Measurements from ENCODE around the gene AEN. TPM values are rescaled to one million over a fixed set of nuclear protein-coding genes. Genes with fewer than 3 reads are reported as not detected.
A peak's percentile ranks its signal among the peaks of the same experiment; 100 is the strongest.
"Not testable (repeated sequence)": the region's sequence is repeated elsewhere in the genome, so short reads cannot be mapped to it uniquely, and the experiment has no call there.

Gene AEN
- total RNA-seq, 1 experiment from 2014 or later, result 76.7 TPM

DNA sequence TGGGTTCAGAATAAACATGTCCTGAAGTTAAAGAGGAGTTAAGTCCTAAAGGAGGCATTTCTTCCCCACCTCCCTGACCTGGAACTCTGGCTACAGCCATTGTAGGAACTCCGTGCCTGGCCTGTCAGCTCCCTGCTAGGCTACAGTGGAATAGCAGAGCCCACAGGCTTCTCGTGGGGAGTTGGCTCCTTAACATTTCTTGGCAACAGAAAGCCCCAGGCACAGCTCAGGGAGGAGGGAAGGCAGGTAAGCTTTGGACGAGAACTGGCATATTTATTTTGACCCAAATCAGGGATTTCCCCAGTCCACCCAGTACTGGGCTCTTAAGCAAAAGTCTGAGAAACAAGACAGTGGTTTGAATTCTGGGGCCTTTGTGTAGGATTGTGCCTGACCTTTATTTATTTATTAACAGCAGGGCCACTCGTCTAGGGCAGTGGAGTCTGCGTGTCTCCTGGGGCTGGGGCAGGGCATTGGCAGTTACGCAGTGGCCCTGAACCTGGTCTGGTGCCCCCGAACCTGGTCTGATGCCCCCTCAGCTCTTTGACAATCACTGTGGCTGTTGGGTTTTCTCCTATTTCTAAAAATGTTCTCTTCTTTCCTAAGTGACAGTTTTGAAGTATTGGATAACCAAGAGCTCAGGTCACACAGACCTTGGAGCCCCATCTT lies 9.8 kb downstream of the AEN start:
- DNase-seq (ENCODE audit: extremely low read depth, low read depth), result no peak

DNA sequence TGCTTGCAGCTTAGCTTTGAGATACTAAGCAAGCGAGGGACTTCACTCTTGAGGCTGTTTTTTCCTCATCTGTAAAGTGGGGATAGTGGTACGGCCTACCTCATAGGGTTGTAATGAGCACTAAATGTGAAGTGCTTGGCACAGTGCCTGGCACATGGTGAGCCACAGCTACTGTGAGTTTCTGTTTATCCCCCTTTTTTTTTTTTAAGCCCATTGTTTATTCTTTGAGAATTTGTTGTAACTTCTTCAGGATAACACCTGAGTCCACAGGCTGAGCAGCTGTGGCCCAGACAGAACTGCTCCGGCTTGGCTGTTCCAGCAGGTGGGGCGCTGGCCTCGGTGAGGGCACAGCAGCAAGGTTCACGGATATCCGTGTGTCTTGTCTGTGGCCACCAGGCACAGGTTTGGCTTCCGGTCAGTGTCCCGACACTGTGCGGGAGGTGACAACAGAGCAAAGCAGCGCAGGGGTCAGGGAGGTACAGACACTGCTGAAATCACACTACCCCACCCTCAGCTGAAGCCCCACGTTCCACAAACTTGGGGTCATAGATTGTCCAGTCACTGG lies 10.4 kb downstream of the AEN start:
- DNase-seq (ENCODE audit: extremely low read depth, low read depth), result no peak

- DNase-seq (ENCODE audit: extremely low read depth, low read depth), result not testable (repeated sequence)
These were observed 11.7 kb downstream of the AEN start for GRCh38 chr15:88632797-88633196.

DNA sequence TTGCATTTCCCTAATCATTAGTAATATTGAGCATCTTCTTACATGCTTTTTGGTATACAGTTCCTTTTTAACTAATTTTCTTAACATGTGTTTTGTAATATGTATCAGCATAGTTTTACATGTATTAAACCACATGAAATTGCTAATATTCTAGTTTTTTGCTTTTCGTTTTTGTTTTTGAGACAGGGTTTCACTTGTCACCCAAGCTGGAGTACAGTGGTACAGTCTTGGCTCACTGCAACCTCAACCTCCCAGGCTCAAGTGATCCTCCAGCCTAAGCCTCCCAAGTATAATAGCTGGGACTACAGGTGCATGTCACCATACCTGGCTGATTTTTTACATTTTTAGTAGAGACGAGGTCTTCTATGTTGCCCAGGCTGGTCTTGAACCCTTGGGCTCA lies 13.3 kb downstream of the AEN start:
- DNase-seq (ENCODE audit: extremely low read depth, low read depth), result no peak

- DNase-seq (ENCODE audit: extremely low read depth, low read depth), result no peak
These were observed 14.2 kb downstream of the AEN start for GRCh38 chr15:88635318-88635717.

DNA sequence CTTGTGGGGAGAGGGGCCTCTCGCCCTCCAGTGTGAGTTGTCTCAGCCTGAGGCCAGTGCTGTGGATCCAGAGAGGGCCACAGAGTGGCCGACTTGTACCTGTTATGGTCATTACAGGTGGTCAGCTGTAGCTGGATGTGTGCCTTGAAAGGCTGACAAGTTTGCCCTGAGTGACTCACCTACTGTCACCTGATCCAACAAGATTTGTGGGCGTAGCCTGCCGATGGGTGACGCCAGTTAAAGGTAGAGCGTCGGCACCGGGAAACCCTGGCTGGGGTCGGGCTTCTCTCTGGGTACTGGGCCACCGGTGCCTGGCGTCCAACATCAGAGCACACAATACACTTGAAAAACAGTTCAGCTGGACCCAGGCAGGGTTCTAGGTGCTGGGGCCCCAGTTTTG lies 14.9 kb downstream of the AEN start:
- DNase-seq (ENCODE audit: extremely low read depth, low read depth), result peak; percentile 48

DNA sequence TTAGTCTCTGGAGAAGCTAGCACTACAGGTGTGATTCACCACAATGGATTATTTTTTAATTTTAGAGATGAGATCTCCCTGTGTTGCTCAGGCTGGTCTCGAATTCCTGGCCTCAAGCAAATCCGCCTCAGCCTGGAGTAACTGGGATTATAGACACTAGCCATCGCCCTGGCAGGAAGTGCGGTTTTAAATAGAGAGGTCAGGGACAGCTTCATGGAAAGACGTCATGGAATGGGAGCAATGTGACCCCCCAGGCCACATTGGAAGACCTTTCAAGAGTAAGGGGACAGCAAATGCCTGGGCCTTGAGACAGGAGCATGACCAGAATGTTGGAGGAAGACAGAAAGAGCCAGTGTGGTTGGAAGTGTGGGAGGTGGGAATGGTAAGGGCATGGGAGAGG lies 15.5 kb downstream of the AEN start:
- DNase-seq (ENCODE audit: extremely low read depth, low read depth), result no peak

DNA sequence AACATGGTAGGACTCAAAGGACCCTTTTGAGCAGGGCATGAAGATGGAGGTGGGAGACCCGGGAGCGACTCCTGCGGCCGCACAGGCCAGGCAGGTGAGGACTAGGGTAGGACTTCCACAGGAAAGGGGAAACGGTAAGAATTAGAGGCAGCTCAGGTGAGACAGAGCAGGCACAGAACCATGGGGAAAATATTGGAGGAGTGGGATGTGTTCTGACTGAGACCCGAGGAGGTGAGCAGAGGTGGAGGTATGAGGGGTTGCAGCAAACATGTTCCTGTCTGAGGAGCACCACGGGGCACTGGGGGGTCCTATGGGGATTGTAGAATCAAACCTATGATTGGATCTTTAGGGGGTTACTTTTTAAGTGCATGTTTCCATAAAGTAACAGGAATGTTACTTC lies 16.3 kb downstream of the AEN start:
- no peak for DNase-seq (ENCODE audit: extremely low read depth, low read depth)

- peak; percentile 44 for DNase-seq (ENCODE audit: extremely low read depth, low read depth)
These were observed 16.9 kb downstream of the AEN start for GRCh38 chr15:88637841-88638625.

DNA sequence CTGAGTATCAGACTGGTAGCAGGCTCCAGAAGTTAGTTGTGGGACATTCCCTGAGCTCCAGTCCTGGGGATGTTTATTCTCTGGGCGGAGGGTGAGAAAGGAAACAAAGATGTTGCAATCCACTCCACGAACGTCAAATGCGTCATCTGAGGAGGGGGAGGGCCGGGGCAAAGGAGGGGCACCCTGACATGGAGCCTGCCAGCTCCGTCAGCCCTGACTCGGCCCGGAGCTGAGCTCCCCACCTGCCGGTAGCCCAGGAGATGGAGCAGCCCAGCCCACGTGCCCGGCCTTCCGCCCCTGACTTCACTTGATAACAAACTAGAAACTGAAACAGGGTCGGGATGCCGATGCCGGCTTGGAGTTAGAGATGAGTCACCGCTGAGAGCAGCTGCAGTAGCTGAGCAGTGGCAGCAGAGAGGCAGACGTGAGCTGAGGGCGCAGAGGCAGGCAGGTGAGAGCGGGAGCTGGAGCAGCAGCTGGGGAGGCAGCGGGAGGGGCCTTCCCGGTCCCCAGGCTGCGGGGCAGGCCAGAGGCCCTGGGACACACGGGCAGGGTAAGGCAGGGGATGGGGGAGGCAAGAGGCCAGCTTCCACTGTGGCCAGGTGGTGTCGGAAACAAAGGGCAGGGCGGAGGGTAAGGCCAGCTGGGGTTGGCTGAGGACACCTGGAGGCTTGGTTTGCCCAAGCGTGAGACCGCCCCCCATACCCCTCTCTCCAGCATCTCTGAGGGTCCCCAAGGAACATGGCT lies 17.7 kb downstream of the AEN start, which contains the start of gene ISG20:
ISG20 (plus strand) TSS at position 391 of the 747 bp plus-strand sequence; CDS start at position 742, 351 bp downstream.
- peak; percentile 98 for DNase-seq (ENCODE audit: extremely low read depth, low read depth)

DNA sequence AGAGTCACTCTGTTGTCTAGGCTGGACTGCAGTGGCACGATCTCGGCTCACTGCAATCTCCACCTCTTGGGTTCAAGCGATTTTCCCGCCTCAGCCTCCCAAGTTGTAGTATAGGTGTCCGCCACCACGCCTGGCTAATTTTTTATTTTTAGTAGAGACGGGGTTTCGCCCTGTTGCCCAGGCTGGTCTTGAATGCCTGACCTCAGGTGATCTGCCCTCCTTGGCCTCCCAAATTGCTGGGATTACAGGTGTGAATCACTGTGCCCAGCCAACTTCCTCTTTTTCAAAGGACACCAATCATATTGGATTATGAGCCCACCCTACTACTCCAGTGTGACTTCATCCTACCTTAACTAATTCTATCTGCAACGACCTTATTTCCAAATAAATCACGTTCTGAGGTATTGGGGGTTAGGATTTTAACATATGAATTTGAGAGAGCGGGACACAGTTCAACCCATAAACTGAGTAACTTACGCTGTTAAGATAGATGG lies 20.9 kb downstream of the AEN start:
- no peak for DNase-seq (ENCODE audit: extremely low read depth, low read depth)

DNA sequence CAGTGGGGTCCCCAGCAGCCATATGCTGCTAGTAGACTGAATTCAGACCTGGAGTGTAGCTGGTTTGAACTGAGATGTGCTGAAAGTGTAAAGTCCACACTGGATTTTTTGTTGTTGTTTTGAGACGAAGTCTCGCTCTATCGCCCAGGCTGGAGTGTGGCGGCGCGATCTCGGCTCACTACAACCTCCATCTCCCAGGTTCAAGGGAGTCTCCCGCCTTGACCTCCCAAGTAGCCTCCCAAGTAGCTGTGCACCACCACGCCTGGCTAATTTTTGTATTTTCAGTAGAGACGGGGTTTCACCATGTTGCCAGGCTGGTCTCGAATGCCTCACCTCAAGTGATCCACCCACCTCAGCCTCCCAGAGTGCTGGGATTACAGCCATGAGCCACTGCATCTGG lies 21.4 kb downstream of the AEN start:
- DNase-seq (ENCODE audit: extremely low read depth, low read depth), result not testable (repeated sequence)

DNA sequence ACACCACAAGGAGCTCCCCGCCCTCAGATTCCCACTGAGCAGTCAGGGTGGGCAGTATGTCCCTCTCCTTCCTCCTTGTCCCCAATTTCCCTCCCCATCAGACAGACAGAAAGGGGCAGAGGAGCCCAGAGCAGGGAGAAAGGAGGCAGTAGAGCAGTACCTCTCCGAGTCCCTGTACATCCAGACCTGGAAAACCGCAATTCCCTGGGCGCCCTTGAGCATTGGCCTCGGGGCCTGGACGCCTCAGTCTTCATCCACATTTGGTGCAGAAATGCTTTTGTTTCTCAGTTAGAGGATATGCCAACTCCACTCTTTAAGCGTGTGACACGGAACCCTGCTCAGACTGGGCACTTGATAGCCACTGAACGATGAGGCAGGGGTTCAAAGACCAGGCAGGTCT lies 23.6 kb downstream of the AEN start:
- no peak for DNase-seq (ENCODE audit: extremely low read depth, low read depth)

DNA sequence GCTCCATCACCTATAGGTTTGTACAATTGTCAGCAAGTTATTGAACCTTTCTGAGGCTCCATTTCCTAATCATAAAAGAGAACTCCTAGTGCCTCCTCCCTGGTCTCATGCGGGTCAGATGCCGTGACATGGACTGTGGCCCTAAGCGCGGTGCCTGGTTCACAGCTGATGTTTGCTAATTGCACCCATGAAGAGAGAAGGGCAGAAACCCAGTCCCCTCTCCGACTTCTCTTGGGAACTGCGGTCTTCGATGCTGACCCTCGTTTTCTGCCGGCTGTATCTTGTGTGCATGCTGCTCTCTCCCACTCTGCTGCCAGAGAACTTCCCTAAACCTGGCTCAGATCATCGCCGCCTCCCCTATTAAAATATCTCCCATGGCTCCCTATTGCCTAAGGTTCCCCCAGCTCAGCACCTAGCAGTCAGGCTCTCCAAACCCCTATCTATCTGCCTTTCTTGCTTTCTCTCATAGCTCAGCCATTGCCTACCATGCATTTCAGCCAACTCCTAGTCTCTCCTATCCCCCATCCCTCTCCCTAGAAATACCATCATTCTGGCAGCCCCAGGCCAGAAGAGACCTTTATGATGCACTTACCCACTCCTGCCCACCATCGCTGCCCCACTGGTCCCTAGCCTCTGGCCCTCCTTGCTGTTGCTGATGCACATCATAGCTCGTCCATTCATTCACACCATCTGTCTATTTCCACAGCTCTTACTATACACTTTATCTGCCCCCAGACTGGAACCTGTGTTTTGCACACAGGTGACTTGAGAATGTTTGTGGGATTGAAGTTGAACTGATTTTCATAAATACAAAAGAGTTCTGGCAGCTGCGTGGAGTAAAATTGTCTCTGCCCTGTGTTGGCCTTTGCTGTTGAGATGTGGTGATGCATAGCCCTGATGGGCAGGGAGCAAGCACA lies 24.3 kb downstream of the AEN start:
- no peak for DNase-seq (ENCODE audit: extremely low read depth, low read depth)

DNA sequence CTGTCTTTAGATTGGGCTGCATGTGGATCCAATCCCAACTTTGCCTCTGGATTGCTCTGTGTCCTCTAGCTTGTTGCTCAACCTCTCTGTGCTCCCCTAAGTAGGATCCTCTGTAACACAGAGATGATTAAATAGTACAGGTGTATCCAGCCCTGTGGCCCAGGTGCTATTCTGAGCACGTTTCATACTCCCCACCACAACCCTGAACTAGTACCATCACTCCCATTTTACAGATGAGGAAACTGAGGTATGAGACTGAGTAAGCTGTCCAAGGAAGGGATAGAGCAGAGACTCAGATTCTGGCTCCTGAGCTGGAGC lies 24.9 kb downstream of the AEN start:
- DNase-seq (ENCODE audit: extremely low read depth, low read depth), result no peak

DNA sequence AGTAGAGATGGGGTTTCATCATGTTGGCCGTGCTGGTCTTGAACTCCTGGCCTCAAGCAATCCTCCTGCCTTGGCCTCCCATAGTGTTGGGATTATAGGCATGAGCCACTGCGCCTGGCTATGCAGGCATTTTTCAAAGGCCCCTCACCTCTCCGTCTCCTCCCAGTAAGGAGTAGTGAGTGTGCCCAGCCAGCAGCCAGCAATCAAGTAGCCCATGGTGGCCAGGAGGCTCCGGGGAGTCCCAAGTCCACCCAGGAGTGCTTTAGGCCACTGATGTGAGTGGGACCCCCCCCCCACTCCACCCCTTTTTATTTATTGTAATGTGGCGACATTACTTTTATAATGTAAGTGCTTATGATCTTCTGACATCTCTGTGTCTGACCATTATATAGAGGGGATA lies 25.8 kb downstream of the AEN start:
- no peak for DNase-seq (ENCODE audit: extremely low read depth, low read depth)

DNA sequence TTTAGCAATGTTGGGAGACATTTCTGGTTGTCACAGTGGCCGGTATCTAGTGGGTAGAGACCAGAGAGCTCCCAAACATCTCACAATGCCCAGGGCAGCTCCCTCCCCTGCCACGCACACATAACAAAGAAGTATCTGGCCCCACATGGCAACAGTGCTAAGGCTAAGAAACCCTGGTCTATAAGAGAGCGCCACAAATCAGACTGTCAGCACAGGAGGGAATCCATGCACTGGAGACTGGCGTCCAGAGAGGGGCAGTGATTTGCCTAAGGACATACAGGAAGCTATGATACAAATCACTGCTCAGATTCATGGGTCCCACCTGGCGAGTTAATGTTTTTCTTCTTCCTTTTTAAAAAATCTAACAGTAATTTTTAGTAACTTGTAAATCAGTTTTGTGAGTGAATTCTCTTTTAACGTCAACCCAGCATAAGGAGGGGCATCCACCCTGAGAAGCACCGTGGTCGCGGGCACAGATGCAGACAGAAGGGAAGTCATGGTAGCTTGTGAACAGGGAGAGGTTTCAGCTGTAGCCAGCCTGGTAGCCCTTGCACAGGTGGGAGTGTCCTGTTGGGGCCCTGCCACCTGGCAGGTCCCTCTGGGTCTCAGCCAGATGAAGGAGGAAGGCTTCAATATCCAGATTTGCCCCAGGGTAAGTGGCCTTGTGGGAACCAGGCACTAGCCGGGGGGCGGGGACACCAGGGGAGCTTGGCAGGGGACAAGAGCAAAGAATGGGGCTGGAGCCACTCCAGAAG lies 26.4 kb downstream of the AEN start:
- no peak for DNase-seq (ENCODE audit: extremely low read depth, low read depth)

GRCh38 chr15:88648357-88649214 lies 27.4 kb downstream of the AEN start:
- DNase-seq (ENCODE audit: extremely low read depth, low read depth), result no peak

All from NCI-H460 (cell line).